Measurements from ENCODE around the gene DAB2IP.

The DAB2IP gene

DNA sequence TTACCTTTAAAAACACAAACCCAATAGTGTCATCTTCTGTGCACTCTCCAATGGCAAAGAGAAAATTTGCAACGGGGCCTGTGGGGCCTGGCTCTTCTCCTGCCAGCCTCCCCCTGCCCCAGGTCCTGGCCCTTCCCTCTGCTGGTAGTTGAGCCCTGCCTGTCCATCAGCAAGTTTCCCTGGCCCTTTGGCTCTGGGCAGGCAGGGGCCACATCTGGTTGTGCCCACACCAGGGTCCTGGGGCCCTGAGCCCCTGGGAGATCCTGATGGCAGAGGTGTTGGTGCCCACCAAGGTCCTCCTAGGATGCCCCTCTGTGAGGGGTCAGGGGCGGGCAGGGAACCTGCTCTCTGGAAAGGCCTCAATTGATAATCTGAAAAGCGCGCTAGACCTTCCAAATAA is 157.3 kb downstream of the DAB2IP start:
- no peak overlapping the region for H3K9ac ChIP-seq (ENCODE audit: low read depth, low read length, poor library complexity, severe bottlenecking)
- H3K4me3 ChIP-seq (ENCODE audit: low read length, poor library complexity, severe bottlenecking) = no peak overlapping the region
- H3K9me3 ChIP-seq (ENCODE audit: insufficient read depth, low read depth, low read length) = peaks cover 4% of the 10 kb centered on the region; the same call in 1 of the 2 replicates
- no peaks in the 10 kb centered on the region for H3K27me3 ChIP-seq (ENCODE audit: insufficient read depth, low read length, poor library complexity, severe bottlenecking)
- no peaks in the 10 kb centered on the region for H3K9me2 ChIP-seq (replicated peaks; ENCODE audit: low read depth, low read length)
- H3F3A ChIP-seq (ENCODE audit: low read depth) = no peaks in the 10 kb centered on the region
- H3K4me2 ChIP-seq (ENCODE audit: low read depth, low read length, poor library complexity, severe bottlenecking) = no peak overlapping the region
- no peaks in the 10 kb centered on the region for H3K79me2 ChIP-seq (ENCODE audit: insufficient read depth, low read length)
- no peak for TF ChIP-seq EZH2phosphoT487 (IDR thresholded peaks at IDR 0.05; ENCODE audit: borderline replicate concordance)
- no peak for TF ChIP-seq CTCF (conservative IDR thresholded peaks at IDR 0.05; ENCODE audit: low read length)
- no peaks in the 10 kb centered on the region for H3K36me3 ChIP-seq (ENCODE audit: insufficient read depth, low read length)
- H2AFZ ChIP-seq (ENCODE audit: low read length) = no peak overlapping the region
- H4K20me1 ChIP-seq (ENCODE audit: insufficient read depth, low read length, poor library complexity, severe bottlenecking) = no peaks in the 10 kb centered on the region
- no peaks in the 10 kb centered on the region for H3K4me1 ChIP-seq (ENCODE audit: insufficient read depth, low read length, poor library complexity, severe bottlenecking)

DNA sequence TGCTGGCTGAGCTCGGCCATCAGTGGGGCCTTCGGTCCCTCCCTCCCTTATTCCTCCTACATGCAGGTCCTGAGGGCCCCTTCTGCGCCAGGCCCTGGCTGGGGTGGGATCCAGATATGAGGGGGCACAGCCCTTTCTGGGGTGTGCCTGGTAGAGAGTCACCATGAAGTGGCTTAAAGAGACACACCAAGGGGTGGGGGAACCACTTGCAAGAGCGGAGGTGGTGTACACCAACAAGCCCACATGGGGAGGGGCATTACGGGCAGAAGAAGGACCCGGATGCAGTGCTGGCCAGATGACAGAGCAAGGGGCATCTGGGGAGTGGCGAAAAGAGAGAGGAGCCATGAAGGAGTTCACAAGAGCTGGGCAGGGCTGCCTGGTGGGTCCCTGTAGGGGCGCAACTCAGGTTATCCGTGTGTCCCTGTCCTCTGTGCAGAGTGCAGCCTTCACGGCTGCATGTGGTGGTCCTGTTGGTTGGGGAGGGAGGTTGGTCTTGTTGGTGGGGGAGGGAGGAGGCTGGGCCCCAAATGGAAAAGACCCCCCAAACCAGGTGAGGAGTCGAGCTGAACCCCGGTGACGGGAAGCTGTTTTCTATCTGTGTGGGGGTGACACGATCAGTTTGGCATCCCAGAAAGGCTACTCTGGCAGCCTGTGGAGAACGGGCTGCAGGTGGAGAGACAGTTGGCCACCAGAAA is 158.1 kb downstream of the DAB2IP start:
- Histone ChIP-seq H3K4me1 (ENCODE audit: insufficient read depth, low read length, poor library complexity, severe bottlenecking) (no peaks in the 10 kb centered on the region), H3K36me3 (ENCODE audit: insufficient read depth, low read length) (no peaks in the 10 kb centered on the region), H2AFZ (ENCODE audit: low read length) (no peak overlapping the region), H4K20me1 (ENCODE audit: insufficient read depth, low read length, poor library complexity, severe bottlenecking) (no peaks in the 10 kb centered on the region), H3F3A (ENCODE audit: low read depth) (no peaks in the 10 kb centered on the region), H3K9ac (ENCODE audit: low read depth, low read length, poor library complexity, severe bottlenecking) (no peak overlapping the region), H3K9me2 (replicated peaks; ENCODE audit: low read depth, low read length) (no peaks in the 10 kb centered on the region), H3K4me3 (ENCODE audit: low read length, poor library complexity, severe bottlenecking) (no peak overlapping the region), H3K27me3 (ENCODE audit: insufficient read depth, low read length, poor library complexity, severe bottlenecking) (no peaks in the 10 kb centered on the region), H3K9me3 (ENCODE audit: insufficient read depth, low read depth, low read length) (peaks cover 4% of the 10 kb centered on the region; the same call in 1 of the 2 replicates), H3K79me2 (ENCODE audit: insufficient read depth, low read length) (no peaks in the 10 kb centered on the region), H3K4me2 (ENCODE audit: low read depth, low read length, poor library complexity, severe bottlenecking) (no peak overlapping the region)
- TF ChIP-seq EZH2phosphoT487 (IDR thresholded peaks at IDR 0.05; ENCODE audit: borderline replicate concordance) = no peak
- no peak for TF ChIP-seq CTCF (conservative IDR thresholded peaks at IDR 0.05; ENCODE audit: low read length)

GRCh38 chr9:121810489-121810888 is 159.1 kb downstream of the DAB2IP start:
- Histone ChIP-seq H3K79me2 (ENCODE audit: insufficient read depth, low read length) (no peaks in the 10 kb centered on the region), H3K9ac (ENCODE audit: low read depth, low read length, poor library complexity, severe bottlenecking) (no peak overlapping the region), H3K9me2 (replicated peaks; ENCODE audit: low read depth, low read length) (no peaks in the 10 kb centered on the region), H3K27me3 (ENCODE audit: insufficient read depth, low read length, poor library complexity, severe bottlenecking) (no peaks in the 10 kb centered on the region), H3K9me3 (ENCODE audit: insufficient read depth, low read depth, low read length) (no peaks in the 10 kb centered on the region), H3K4me3 (ENCODE audit: low read length, poor library complexity, severe bottlenecking) (no peak overlapping the region), H3K36me3 (ENCODE audit: insufficient read depth, low read length) (no peaks in the 10 kb centered on the region), H3K4me2 (ENCODE audit: low read depth, low read length, poor library complexity, severe bottlenecking) (no peak overlapping the region), H4K20me1 (ENCODE audit: insufficient read depth, low read length, poor library complexity, severe bottlenecking) (no peaks in the 10 kb centered on the region), H3K4me1 (ENCODE audit: insufficient read depth, low read length, poor library complexity, severe bottlenecking) (no peaks in the 10 kb centered on the region), H3F3A (ENCODE audit: low read depth) (no peaks in the 10 kb centered on the region), H2AFZ (ENCODE audit: low read length) (no peak overlapping the region)
- TF ChIP-seq CTCF (conservative IDR thresholded peaks at IDR 0.05; ENCODE audit: low read length) (no peak), EZH2phosphoT487 (IDR thresholded peaks at IDR 0.05; ENCODE audit: borderline replicate concordance) (no peak)
